ENCODE data around the gene TMPRSS2.

- TF ChIP-seq POLR2A (IDR thresholded peaks at IDR 0.05), result no peak
- TF ChIP-seq CTCF (IDR thresholded peaks at IDR 0.05), result no peak
Observed at GRCh38 chr21:41426676-41427404, 81.1 kb downstream of the TMPRSS2 start.

Measured in thyroid gland (tissue), 4 donors.